COLO829 (cell line): Measurements from ENCODE around the gene FSHR.
A peak's percentile ranks its signal among the peaks of the same experiment; 100 is the strongest.

Source experiments
- DNase-seq: peaks from one replicate; pipeline ENCODE4 v3.0.0; 2012; ENCODE audit warnings: low spot score

The FSHR gene

DNA sequence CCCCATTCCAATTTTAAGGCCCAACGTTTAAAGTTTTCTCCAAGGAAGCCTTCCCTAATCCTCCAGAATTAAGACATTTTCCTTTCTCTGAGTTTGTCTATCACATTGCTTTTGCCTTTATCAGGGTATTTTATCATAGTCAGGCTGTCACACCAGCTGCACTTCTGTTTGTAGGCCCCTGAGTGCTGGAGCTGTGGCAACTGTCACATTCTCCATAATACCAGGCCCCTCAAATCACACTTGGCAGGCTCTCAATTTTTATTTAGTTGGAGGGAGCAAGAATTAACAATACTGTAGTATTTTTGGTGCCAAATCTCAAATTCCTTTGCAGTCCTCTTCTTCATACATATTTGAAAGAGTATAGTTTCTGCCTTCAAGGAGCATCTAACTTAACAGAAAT is 122.2 kb downstream of the FSHR start:
- no peak for DNase-seq

DNA sequence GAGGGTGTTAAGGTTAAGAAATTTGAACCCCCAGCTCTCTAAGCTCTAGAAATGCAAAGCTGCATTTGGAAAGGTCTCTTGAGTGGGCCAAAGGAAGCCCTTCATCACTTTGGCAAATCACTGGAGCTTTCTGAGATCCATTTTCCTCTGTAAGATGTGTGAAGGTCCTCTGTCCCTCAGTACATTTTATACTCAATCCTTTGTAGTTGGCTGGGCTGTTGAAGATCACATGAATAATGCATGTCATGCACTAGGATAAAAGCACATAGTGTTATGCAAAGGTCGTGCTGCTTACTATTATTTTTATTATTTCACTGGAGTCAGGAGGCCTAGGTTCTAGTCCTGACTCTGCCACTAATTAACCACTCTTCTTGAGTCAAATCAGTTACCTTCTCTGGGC is 124.9 kb downstream of the FSHR start:
- DNase-seq, result peak; percentile 13

DNA sequence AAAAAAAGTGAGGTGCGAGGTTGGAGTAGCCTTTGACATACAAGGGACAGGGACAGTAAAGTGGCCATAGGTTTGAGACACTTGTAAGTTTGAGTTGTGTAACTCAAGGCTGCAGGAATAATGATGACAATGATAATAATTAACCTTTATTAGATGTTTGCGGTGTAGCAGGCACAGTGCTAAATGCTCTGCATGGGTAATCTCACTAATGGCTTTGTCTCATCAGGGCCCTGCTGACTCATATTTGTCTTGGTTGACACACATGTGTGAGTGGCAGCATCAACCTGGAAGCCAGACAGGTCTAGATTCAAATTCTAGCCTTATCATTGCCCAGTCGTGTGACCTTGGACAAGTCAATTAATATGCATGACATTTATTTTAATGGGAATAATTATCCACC is 126.2 kb downstream of the FSHR start:
- no peak for DNase-seq

DNA sequence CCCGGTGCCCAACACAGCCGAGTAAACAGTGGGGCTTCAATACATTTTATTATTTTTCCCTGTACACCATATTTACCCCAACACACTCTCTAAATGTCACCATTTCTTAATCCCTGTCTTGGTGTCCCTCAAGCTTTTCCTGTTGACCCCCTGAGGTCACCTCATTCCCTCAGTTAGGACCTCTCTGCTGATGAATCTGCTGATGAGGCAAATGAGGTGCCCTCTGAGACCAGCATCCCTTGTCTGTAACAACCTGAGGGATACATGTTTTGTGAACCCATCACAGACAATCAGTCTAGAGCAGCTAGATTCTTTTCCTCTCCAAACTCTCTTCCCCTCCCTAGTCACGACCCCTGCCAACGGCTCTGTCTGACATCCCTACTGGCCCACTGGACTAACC is 127.6 kb downstream of the FSHR start:
- no peak for DNase-seq

GRCh38 chr2:49021271-49021670 is 133.0 kb downstream of the FSHR start:
- no peak for DNase-seq

GRCh38 chr2:49005261-49005660 is 149.1 kb downstream of the FSHR start:
- DNase-seq, result no peak

DNA sequence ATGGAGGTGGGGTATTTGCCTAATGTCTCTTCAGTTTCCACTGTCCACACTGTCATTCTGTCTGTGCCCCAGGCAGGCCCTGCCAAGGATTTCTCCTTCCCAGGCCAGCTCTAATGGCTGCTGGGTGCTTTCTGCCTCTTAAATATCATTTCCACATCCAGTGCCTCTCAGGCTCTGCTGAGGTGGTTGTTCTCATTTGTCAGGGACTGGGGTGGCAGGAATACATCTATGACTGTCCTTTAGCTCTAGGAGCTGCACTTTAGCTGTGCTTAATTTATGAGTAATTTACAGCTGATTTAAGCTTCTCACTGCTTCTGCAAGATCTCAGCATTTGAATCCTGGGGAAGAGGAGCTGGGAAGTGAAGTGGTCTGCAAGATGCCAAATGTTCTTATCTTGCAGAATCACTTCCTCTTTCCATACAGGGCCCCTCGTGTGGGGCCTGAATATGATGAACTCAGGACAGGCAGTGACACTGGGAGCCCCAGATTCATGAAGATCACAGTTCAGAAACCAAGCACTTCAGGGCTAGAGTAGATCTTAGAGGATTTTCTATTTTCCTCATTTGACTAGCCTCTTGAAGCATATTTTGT is 150.2 kb downstream of the FSHR start:
- DNase-seq, result no peak

DNA sequence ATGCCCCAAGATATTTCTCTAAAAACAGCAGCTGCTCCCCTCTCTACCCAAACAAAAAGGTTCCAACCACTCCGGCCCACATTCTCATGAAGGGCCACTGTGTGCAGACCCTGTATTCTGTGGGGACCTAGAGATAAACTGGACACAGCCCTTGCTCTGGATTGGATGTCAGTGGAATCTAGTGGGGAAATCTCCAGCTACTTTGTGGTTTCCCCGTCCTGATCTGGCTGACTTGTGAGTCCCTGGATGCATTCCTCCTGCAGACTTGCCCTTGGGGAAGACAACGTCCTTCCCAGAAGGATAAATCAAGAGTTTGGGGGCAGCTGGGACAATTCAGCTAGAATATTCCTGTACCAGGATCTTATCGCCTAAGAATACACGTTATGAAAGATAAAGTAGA is 151.1 kb downstream of the FSHR start:
- DNase-seq, result no peak

DNA sequence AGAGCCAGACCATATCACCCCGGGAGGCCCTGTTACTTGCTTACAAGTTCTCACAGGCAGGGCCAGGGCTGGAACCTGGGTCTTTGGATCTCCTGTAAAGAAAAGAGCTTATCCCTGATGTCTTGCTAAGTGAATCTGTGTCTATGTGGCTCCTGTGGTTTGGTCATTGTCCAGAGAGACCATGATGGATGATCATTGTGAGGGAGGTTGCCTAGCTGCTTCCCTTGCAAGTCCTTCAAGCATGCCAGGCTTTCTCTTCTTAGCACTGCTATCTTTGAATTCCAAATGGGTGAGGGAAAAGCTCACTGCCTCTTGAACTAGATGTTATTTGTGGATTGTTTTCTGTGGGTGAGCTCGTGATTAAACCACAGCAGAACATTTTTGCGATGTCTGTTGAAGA is 151.6 kb downstream of the FSHR start:
- DNase-seq, result no peak

DNA sequence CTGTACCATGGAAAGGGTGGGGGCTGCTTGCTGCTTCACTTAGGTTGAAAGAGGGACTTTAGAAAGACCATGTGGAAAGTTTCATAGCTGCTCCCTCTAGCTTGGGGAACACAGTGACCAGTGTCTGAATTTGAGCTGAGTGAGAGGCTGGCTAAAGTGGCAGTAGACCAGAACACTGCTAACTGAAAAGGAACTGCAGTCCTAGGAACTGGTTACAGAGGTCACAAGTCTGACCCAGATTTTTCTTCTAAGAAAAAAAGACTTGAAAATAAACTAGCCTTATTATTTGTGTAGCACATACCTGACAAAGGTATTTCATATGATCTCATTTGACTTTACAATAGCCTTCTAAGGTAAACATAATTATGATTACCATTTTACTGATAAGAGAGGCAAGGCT is 153.6 kb downstream of the FSHR start:
- DNase-seq, result no peak

- no peak for DNase-seq
Measured at GRCh38 chr2:48998449-48998848, 155.9 kb downstream of the FSHR start.

DNA sequence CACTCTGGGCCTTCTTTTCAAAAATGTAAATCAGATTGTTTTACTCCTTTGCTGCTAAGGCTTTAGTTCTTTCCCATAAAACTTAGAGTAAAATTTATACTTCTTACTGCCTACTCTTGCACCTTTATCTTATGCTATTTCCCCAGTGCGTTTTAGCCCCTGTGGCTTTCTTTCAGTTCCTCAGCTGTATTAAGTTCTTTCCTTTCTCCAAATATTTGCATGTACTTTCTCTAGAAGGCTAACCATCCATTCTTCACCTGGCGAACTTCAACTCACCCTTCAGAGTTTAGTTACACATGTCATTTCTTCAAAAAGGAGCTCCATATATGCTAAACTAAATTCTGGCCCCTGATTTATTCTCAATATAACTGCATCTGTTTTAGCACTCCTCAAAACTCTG is 160.7 kb downstream of the FSHR start:
- no peak for DNase-seq

GRCh38 chr2:48991415-48992131 is 162.7 kb downstream of the FSHR start:
- no peak for DNase-seq

DNA sequence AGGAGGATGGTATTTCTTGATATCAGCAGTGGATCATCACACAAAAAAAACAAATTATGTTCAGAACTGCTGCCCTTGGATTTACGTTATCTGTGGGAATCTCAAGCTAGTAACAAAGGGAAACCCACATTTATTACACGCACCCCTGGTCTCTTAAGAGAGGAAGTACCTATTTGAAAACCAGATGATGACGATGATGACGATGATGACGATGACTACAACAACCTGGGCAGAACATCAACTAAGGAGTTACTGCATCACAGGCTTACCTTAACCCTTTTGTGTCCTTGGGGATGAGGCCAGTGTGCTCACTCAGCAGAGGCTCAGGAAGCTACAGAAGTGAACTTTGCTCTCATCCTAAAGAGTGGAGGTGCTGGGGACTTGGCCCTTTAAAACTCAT is 169.4 kb downstream of the FSHR start:
- DNase-seq, result no peak

DNA sequence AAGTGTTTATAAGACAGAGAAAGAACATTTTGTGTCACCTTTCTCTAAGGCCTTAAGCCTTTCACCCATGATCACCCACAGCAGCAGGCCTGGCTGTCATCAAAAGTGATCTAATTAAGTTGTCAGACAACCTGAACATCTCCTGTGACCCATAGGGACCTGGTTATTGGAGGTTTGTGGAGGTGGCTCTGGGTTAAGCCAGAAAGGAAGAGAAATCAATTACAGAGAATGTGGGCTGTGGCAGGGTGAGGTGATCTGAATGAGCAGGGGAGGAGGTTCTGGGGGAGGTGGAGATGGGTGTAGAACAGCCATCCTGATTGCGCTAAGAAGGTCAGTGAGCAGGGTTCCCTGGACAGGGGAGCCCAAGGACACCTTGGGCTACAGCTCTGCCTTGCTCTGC is 170.8 kb downstream of the FSHR start:
- no peak for DNase-seq

GRCh38 chr2:48982887-48983435 is 171.4 kb downstream of the FSHR start:
- no peak for DNase-seq

DNA sequence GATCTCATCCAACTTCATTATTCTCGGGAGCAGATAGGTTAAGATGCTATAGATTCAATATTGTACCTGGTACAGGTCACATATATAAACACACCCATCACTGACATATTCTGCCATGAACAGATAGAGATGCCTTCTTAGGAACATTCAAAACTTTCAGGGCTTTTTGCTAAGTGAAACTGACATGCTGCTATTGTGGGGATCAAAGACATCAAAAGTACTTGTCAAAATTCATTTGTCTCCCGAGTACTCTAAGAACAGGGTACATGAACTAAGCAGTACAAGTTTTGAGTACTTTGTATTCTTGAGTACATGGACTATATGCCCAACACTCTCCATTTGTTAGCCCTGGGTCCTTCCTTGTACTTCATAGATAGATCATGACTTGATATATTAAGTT is 173.5 kb downstream of the FSHR start:
- no peak for DNase-seq

GRCh38 chr2:48979691-48980090 is 174.6 kb downstream of the FSHR start:
- DNase-seq, result no peak

DNA sequence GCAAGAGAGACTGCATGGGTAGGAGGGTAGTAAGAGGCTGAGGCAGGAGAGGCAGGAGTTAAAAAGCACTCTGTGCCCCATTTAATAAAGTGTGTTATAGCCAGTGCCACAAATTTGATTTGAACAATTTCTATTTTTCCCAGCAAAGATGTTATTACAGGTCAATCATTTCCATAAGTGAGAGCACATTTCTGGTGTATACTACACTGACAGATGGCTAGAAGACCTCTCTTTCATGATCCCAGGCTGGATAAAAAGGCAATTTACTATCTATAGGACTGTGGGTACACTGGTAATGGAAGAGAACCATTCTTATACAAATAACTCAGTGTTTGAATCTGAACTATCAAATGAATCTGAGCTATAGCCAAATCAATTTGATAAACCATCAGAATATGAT is 176.2 kb downstream of the FSHR start:
- DNase-seq, result no peak

- no peak for DNase-seq
Measured at GRCh38 chr2:48971801-48972200, 182.5 kb downstream of the FSHR start.

DNA sequence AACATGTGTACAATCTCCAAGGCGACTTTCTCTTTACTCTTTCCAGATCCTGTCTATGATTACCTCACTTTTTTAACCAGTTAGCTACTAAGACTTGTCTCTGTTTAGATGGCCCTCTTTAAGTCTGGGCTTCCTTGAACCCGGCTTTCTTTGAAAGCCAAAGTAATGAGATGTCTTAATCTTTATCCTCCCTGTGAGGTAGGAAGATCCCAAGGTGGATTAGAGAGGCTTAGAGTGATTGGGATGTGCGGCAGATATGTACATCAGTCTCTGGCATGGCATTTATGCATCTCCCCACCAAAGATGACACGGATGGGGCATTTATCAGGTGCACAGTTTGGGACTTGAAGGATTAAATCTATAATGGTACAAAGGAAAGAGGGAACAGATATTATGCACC is 186.3 kb downstream of the FSHR start:
- no peak for DNase-seq

DNA sequence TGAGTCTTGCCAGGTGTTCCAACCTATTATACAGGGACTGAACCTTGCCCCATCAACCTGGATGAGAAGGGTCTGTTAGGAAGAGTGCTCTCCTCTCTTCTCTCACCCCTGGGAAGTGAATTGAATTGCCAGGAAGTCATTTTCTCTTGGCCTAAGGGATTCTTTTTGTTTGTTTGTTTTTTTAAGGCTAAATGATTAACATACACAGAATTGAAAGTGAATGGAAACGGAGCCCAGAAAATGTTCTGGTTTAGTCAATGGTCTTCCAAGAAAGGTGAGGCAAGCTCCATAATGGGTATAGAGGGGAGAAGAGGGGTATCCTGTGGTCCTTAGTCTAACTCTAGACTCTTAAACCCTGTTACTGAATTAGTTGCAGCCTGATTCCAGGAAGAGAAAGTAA is 189.1 kb downstream of the FSHR start:
- no peak for DNase-seq

- DNase-seq, result no peak
Measured at GRCh38 chr2:48961009-48961408, 193.3 kb downstream of the FSHR start.

DNA sequence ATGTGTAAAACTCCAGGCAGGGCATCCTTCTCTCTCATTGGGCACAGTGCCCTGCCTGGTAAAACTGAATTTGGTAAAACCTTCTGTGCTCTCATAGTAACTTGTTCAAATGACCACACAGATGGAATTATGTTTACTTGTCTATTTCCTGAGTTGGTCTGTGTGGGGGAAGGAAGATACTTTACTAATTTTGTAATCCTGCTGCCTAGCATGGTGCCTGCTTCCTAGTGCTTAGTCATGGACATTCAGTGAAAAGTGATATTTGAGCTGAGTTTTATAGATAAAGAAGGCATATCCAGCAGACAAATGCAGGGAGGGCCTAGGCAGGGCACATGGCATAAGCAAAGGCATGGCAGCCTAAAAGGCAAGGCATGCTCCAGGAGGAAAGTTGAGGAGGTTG is 199.4 kb downstream of the FSHR start:
- DNase-seq, result no peak
